SK-N-SH (cell line): Measurements from ENCODE around the gene PLEKHM3. TPM values are rescaled to one million over a fixed set of nuclear protein-coding genes. Genes with fewer than 3 reads are reported as not detected.

Experiments
- CTCF ChIA-PET: fragments of 300-600, 350-600 bp; formaldehyde crosslinking; extraction: SDS; loops from one replicate; lab custom pipeline; 2021; lab: Yijun Ruan, JAX
- POLR2A ChIA-PET: fragments of 350-600 bp; sonication (Branson Sonifier 250); formaldehyde crosslinking; extraction: SDS; loops from one replicate; lab custom pipeline; 2020; ENCODE audit warnings: antibody characterized with exemption, inconsistent platforms; lab: Yijun Ruan, JAX
- DNase-seq: peaks from one replicate; pipeline ENCODE4 v3.0.0; 2012
- H2AFZ ChIP-seq: fragments of 200-600 bp; sonication (generic); 2 replicates; pipeline ENCODE4 v1.8.1; 2016; ENCODE audit warnings: antibody characterized with exemption, mild to moderate bottlenecking, low read depth
- H3F3A ChIP-seq: fragments of 200-600 bp; sonication (generic); replicated peaks from 2 replicates; pipeline ENCODE3; 2016; ENCODE audit warnings: antibody characterized with exemption, mild to moderate bottlenecking; ENCODE audit not compliant: insufficient read depth
- H3K27ac ChIP-seq, 2 experiments: fragments of 200-500 bp in 1 of 2; fragments of 200-600 bp in 1 of 2; sonication (Bioruptor generic) in 1 of 2; sonication (generic), shearing (Covaris generic) in 1 of 2; 2 replicates each; pipeline versions ENCODE4 v1.5.1 to v1.6.1; 2014 to 2016; ENCODE audit warnings: low read depth in 2 of 2, inconsistent platforms in 1 of 2, low read length in 1 of 2, mild to moderate bottlenecking in 1 of 2, mixed read lengths in 1 of 2
- H3K27me3 ChIP-seq: fragments of 200-600 bp; sonication (generic), shearing (Covaris generic); 2 replicates; pipeline ENCODE4 v1.6.1; 2016; ENCODE audit warnings: mixed run types; ENCODE audit not compliant: insufficient read depth
- H3K36me3 ChIP-seq, 2 experiments: fragments of 200-500 bp in 1 of 2; fragments of 200-600 bp in 1 of 2; sonication (Bioruptor generic) in 1 of 2; sonication (generic) in 1 of 2; replicated peaks in 1 of 2; 2 replicates each; pipeline versions ENCODE3 to v1.5.1; 2014 to 2016; ENCODE audit warnings: low read length in 1 of 2, mild to moderate bottlenecking in 1 of 2; ENCODE audit not compliant: insufficient read depth in 2 of 2, control insufficient read depth in 1 of 2
- H3K4me1 ChIP-seq, 2 experiments: fragments of 200-500 bp in 1 of 2; fragments of 200-600 bp in 1 of 2; sonication (Bioruptor generic) in 1 of 2; sonication (generic), shearing (Covaris generic) in 1 of 2; 2 replicates each; pipeline versions ENCODE4 v1.5.1 to v1.6.1; 2014 to 2016; ENCODE audit warnings: low read depth in 1 of 2, low read length in 1 of 2, mixed run types in 1 of 2; ENCODE audit not compliant: insufficient read depth in 2 of 2, control insufficient read depth in 1 of 2
- H3K4me2 ChIP-seq: fragments of 200-600 bp; sonication (generic), shearing (Covaris generic); 2 replicates; pipeline ENCODE4 v1.6.1; 2017; ENCODE audit warnings: mixed run types
- H3K4me3 ChIP-seq, 2 experiments: fragments of 200-500 bp in 1 of 2; fragments of 200-600 bp in 1 of 2; sonication (Bioruptor generic) in 1 of 2; sonication (generic), shearing (Covaris generic) in 1 of 2; 2 replicates each; pipeline versions ENCODE4 v1.5.1 to v1.8.1; 2014 to 2016; ENCODE audit warnings: low read depth in 2 of 2, inconsistent platforms in 1 of 2, low read length in 1 of 2, mild to moderate bottlenecking in 1 of 2, mixed read lengths in 1 of 2, moderate library complexity in 1 of 2
- H3K79me2 ChIP-seq: fragments of 200-600 bp; sonication (generic); 2 replicates; pipeline ENCODE4 v1.8.1; 2017; ENCODE audit warnings: mild to moderate bottlenecking; ENCODE audit not compliant: insufficient read depth
- H3K9ac ChIP-seq: fragments of 200-600 bp; sonication (generic); 2 replicates; pipeline ENCODE4 v1.6.1; 2017; ENCODE audit warnings: mixed run types
- H3K9me2 ChIP-seq: fragments of 200-600 bp; sonication (generic); 2 replicates; pipeline ENCODE4 v1.6.1; 2017; ENCODE audit warnings: mixed run types
- H3K9me3 ChIP-seq: fragments of 200-600 bp; sonication (generic); 2 replicates; pipeline ENCODE4 v1.6.1; 2017; ENCODE audit warnings: mixed run types, mild to moderate bottlenecking, moderate library complexity
- H4K20me1 ChIP-seq: fragments of 200-600 bp; sonication (generic); 2 replicates; pipeline ENCODE4 v1.6.1; 2017; ENCODE audit warnings: mild to moderate bottlenecking, mixed run types; ENCODE audit not compliant: insufficient read depth
- CHD2 ChIP-seq: fragments of 150-350 bp; IDR thresholded peaks from 2 replicates; pipeline ENCODE4 v1.6.1; 2018; ENCODE audit warnings: low read length; ENCODE audit not compliant: partially characterized antibody
- EP300 ChIP-seq, 2 experiments: IDR thresholded peaks; 2 replicates each; pipeline versions ENCODE4 v1.4.0 to v1.6.1; 2012; ENCODE audit warnings: borderline replicate concordance in 1 of 2, low read depth in 1 of 2, low read length in 1 of 2
- EZH2phosphoT487 ChIP-seq: fragments of 200-600 bp; sonication (generic); IDR thresholded peaks from 2 replicates; pipeline ENCODE4 v1.6.1; 2017; ENCODE audit warnings: low read depth, mixed run types, mild to moderate bottlenecking, antibody characterized with exemption, moderate library complexity, borderline replicate concordance
- GABPA ChIP-seq: IDR thresholded peaks from 2 replicates; pipeline ENCODE4 v1.4.0; 2012; ENCODE audit warnings: low read depth, mild to moderate bottlenecking
- MXI1 ChIP-seq: IDR thresholded peaks from 2 replicates; pipeline ENCODE4 v1.6.1; 2012; ENCODE audit warnings: mild to moderate bottlenecking, low read depth, low read length, improper control_type of control experiment
- SMC3 ChIP-seq: IDR thresholded peaks from 2 replicates; pipeline ENCODE4 v1.6.1; 2012; ENCODE audit warnings: low read depth, low read length, improper control_type of control experiment
- TAF1 ChIP-seq: IDR thresholded peaks from 2 replicates; pipeline ENCODE4 v1.6.1; 2012; ENCODE audit warnings: low read depth, mild to moderate bottlenecking, low read length, moderate library complexity, borderline replicate concordance
- YY1 ChIP-seq: IDR thresholded peaks from 2 replicates; pipeline ENCODE4 v1.4.0; 2012; ENCODE audit warnings: low read depth, mild to moderate bottlenecking
- WGBS: methylation state at CpG from one replicate; pipeline ENCODE4 v1.1.6; 2017; ENCODE audit warnings: low lambda C conversion rate; 5-methylcytosine and 5-hydroxymethylcytosine counted together
- polyA plus RNA-seq, 3 experiments: library from polyadenylated mRNA; depleted of rRNA; stranded (reverse); fragments of >200 nt; gene quantifications; 2 replicates each; pipeline ENCODE4 v1.2.3, GENCODE V29; 2012
- TF ChIP-seq, protein P1 (sequence below): IDR thresholded peaks from 2 replicates; pipeline ENCODE4 v1.6.1; 2012; ENCODE audit warnings: mild to moderate bottlenecking, low read depth, low read length, moderate library complexity
- TF ChIP-seq, protein P2 (sequence below): IDR thresholded peaks from 2 replicates; pipeline ENCODE4 v1.4.0; 2012; ENCODE audit warnings: low read depth, borderline replicate concordance
- TF ChIP-seq, protein P3 (sequence below): IDR thresholded peaks from 2 replicates; pipeline ENCODE4 v1.4.0; 2012; ENCODE audit warnings: low read depth, borderline replicate concordance

PLEKHM3 gene
- polyA plus RNA-seq, 1 of the 3 experiments (the other 2 are of a cell fraction) = 1.9 TPM

DNA sequence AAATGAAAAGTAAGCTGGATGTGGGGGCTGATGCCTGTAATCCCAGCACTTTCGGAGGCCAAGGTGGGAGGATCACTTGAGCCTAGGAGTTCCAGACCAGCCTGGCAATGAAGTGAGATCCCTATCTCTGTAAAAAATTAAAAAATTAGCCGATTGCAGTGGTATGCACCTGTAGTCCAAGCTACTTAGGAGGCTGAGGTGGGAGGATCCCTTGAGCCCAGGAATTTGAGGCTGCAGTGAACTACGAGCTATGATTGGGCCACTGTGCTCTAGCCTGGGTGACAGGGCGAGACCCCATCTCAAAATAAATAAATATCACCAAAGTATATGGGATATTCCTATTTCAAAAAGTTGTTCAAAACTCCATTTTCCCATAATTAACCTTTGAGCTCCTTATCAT, 154.5 kb downstream of the PLEKHM3 start:
- H3K4me1 ChIP-seq = peaks cover 0 to 3% of the 10 kb centered on the region in 2 experiments; a peak in 2 of 4 replicates
- no peak overlapping the region for H2AFZ ChIP-seq
- no peaks in the 10 kb centered on the region for H3K27me3 ChIP-seq
- H3K4me2 ChIP-seq = no peak overlapping the region
- H3K9me2 ChIP-seq = no peaks in the 10 kb centered on the region
- H3F3A ChIP-seq = no peaks in the 10 kb centered on the region
- WGBS = 87% methylated on average over 4 of the region's 4 CpGs
- TF ChIP-seq, protein P1, sequence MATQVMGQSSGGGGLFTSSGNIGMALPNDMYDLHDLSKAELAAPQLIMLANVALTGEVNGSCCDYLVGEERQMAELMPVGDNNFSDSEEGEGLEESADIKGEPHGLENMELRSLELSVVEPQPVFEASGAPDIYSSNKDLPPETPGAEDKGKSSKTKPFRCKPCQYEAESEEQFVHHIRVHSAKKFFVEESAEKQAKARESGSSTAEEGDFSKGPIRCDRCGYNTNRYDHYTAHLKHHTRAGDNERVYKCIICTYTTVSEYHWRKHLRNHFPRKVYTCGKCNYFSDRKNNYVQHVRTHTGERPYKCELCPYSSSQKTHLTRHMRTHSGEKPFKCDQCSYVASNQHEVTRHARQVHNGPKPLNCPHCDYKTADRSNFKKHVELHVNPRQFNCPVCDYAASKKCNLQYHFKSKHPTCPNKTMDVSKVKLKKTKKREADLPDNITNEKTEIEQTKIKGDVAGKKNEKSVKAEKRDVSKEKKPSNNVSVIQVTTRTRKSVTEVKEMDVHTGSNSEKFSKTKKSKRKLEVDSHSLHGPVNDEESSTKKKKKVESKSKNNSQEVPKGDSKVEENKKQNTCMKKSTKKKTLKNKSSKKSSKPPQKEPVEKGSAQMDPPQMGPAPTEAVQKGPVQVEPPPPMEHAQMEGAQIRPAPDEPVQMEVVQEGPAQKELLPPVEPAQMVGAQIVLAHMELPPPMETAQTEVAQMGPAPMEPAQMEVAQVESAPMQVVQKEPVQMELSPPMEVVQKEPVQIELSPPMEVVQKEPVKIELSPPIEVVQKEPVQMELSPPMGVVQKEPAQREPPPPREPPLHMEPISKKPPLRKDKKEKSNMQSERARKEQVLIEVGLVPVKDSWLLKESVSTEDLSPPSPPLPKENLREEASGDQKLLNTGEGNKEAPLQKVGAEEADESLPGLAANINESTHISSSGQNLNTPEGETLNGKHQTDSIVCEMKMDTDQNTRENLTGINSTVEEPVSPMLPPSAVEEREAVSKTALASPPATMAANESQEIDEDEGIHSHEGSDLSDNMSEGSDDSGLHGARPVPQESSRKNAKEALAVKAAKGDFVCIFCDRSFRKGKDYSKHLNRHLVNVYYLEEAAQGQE = no peak
- TF ChIP-seq YY1 (no peak), EZH2phosphoT487 (no peak), EP300 (IDR thresholded peaks at IDR 0.05; ENCODE audit: borderline replicate concordance in 1 of 2, low read depth in 1 of 2, low read length in 1 of 2) (no peak), TAF1 (no peak), GABPA (no peak), SMC3 (no peak), MXI1 (no peak), CHD2 (no peak)
- TF ChIP-seq, protein P2, sequence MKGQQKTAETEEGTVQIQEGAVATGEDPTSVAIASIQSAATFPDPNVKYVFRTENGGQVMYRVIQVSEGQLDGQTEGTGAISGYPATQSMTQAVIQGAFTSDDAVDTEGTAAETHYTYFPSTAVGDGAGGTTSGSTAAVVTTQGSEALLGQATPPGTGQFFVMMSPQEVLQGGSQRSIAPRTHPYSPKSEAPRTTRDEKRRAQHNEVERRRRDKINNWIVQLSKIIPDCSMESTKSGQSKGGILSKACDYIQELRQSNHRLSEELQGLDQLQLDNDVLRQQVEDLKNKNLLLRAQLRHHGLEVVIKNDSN = no peak
- TF ChIP-seq, protein P3, sequence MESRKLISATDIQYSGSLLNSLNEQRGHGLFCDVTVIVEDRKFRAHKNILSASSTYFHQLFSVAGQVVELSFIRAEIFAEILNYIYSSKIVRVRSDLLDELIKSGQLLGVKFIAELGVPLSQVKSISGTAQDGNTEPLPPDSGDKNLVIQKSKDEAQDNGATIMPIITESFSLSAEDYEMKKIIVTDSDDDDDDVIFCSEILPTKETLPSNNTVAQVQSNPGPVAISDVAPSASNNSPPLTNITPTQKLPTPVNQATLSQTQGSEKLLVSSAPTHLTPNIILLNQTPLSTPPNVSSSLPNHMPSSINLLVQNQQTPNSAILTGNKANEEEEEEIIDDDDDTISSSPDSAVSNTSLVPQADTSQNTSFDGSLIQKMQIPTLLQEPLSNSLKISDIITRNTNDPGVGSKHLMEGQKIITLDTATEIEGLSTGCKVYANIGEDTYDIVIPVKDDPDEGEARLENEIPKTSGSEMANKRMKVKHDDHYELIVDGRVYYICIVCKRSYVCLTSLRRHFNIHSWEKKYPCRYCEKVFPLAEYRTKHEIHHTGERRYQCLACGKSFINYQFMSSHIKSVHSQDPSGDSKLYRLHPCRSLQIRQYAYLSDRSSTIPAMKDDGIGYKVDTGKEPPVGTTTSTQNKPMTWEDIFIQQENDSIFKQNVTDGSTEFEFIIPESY = no peak
- H3K79me2 ChIP-seq = no peaks in the 10 kb centered on the region
- no peaks in the 10 kb centered on the region for H3K9me3 ChIP-seq
- H3K36me3 ChIP-seq = no peaks in the 10 kb centered on the region
- H3K27ac ChIP-seq = no peak overlapping the region
- H3K4me3 ChIP-seq = no peak overlapping the region
- DNase-seq = no peak
- no peaks in the 10 kb centered on the region for H4K20me1 ChIP-seq
- no peak overlapping the region for H3K9ac ChIP-seq
- POLR2A ChIA-PET = no interaction called here
- CTCF ChIA-PET = interaction anchor here (0.9 kb wide), 1 partner anchor 125 kb away, joined by 3 read pairs; no protein-coding TSS in a partner anchor
